ENCODE measurements around the gene JAZF1.

Gene JAZF1

GRCh38 chr7:28181416-28181815 is 821 bp upstream of the JAZF1 start:
- Histone ChIP-seq H3K4me3 (ENCODE audit: insufficient read length, low read depth) (no peak overlapping the region), H3K4me1 (ENCODE audit: insufficient read depth, insufficient read length) (peaks cover 3% of the 10 kb centered on the region), H3K9ac (ENCODE audit: insufficient read length, low read depth) (no peak overlapping the region), H3K36me3 (ENCODE audit: insufficient read depth, insufficient read length, low read length) (no peaks in the 10 kb centered on the region), H3K27me3 (ENCODE audit: insufficient read depth, insufficient read length) (peaks cover 30% of the 10 kb centered on the region), H3K9me3 (ENCODE audit: insufficient read depth, low read length) (no peaks in the 10 kb centered on the region)
- DNase-seq (ENCODE audit: low read depth, low spot score), result no peak
- TF ChIP-seq YY1 (IDR thresholded peaks at IDR 0.05; ENCODE audit: insufficient read depth, insufficient read length), result no peak
- no peak for TF ChIP-seq ZNF274 (IDR thresholded peaks at IDR 0.05; ENCODE audit: low read depth, low read length)
- no peak for TF ChIP-seq SUZ12 (IDR thresholded peaks at IDR 0.05; ENCODE audit: extremely low read depth, insufficient read depth, insufficient read length)

- DNase-seq (ENCODE audit: low read depth, low spot score), result no peak
- no peaks in the 10 kb centered on the region for H3K36me3 ChIP-seq (ENCODE audit: insufficient read depth, insufficient read length, low read length)
- peaks cover 30% of the 10 kb centered on the region for H3K27me3 ChIP-seq (ENCODE audit: insufficient read depth, insufficient read length)
- peaks cover 7% of the 10 kb centered on the region for H3K4me1 ChIP-seq (ENCODE audit: insufficient read depth, insufficient read length)
- no peaks in the 10 kb centered on the region for H3K9me3 ChIP-seq (ENCODE audit: insufficient read depth, low read length)
- no peak for TF ChIP-seq YY1 (IDR thresholded peaks at IDR 0.05; ENCODE audit: insufficient read depth, insufficient read length)
- TF ChIP-seq ZNF274 (IDR thresholded peaks at IDR 0.05; ENCODE audit: low read depth, low read length), result no peak
- TF ChIP-seq SUZ12 (IDR thresholded peaks at IDR 0.05; ENCODE audit: extremely low read depth, insufficient read depth, insufficient read length), result no peak
- peak overlapping the region; percentile 42 for H3K4me3 ChIP-seq (ENCODE audit: insufficient read length, low read depth)
- H3K9ac ChIP-seq (ENCODE audit: insufficient read length, low read depth), result no peak overlapping the region
These were observed 598 bp downstream of the JAZF1 start for GRCh38 chr7:28180031-28180363.

- Histone ChIP-seq H3K27me3 (ENCODE audit: insufficient read depth, insufficient read length) (peaks cover 30% of the 10 kb centered on the region), H3K9ac (ENCODE audit: insufficient read length, low read depth) (peak overlapping the region; percentile 54), H3K9me3 (ENCODE audit: insufficient read depth, low read length) (no peaks in the 10 kb centered on the region), H3K4me1 (ENCODE audit: insufficient read depth, insufficient read length) (peaks cover 7% of the 10 kb centered on the region), H3K4me3 (ENCODE audit: insufficient read length, low read depth) (peak overlapping the region; percentile 46), H3K36me3 (ENCODE audit: insufficient read depth, insufficient read length, low read length) (no peaks in the 10 kb centered on the region)
- TF ChIP-seq YY1 (IDR thresholded peaks at IDR 0.05; ENCODE audit: insufficient read depth, insufficient read length) (no peak), SUZ12 (IDR thresholded peaks at IDR 0.05; ENCODE audit: extremely low read depth, insufficient read depth, insufficient read length) (no peak), ZNF274 (IDR thresholded peaks at IDR 0.05; ENCODE audit: low read depth, low read length) (no peak)
- peak; percentile 36 for DNase-seq (ENCODE audit: low read depth, low spot score)
These were observed 1.2 kb downstream of the JAZF1 start for GRCh38 chr7:28179120-28180030.

GRCh38 chr7:28178599-28178998 is 2.0 kb downstream of the JAZF1 start:
- no peak overlapping the region for H3K9ac ChIP-seq (ENCODE audit: insufficient read length, low read depth)
- peaks cover 7% of the 10 kb centered on the region for H3K4me1 ChIP-seq (ENCODE audit: insufficient read depth, insufficient read length)
- H3K27me3 ChIP-seq (ENCODE audit: insufficient read depth, insufficient read length), result peaks cover 27% of the 10 kb centered on the region
- no peak for DNase-seq (ENCODE audit: low read depth, low spot score)
- no peak for TF ChIP-seq ZNF274 (IDR thresholded peaks at IDR 0.05; ENCODE audit: low read depth, low read length)
- no peak for TF ChIP-seq YY1 (IDR thresholded peaks at IDR 0.05; ENCODE audit: insufficient read depth, insufficient read length)
- TF ChIP-seq SUZ12 (IDR thresholded peaks at IDR 0.05; ENCODE audit: extremely low read depth, insufficient read depth, insufficient read length), result no peak
- H3K4me3 ChIP-seq (ENCODE audit: insufficient read length, low read depth), result no peak overlapping the region
- H3K36me3 ChIP-seq (ENCODE audit: insufficient read depth, insufficient read length, low read length), result no peaks in the 10 kb centered on the region
- no peaks in the 10 kb centered on the region for H3K9me3 ChIP-seq (ENCODE audit: insufficient read depth, low read length)

GRCh38 chr7:28177836-28178235 is 2.8 kb downstream of the JAZF1 start:
- peaks cover 9% of the 10 kb centered on the region for H3K4me1 ChIP-seq (ENCODE audit: insufficient read depth, insufficient read length)
- no peak for DNase-seq (ENCODE audit: low read depth, low spot score)

GRCh38 chr7:28176645-28177044 is 4.0 kb downstream of the JAZF1 start:
- Histone ChIP-seq H3K9me3 (ENCODE audit: insufficient read depth, low read length) (no peaks in the 10 kb centered on the region), H3K36me3 (ENCODE audit: insufficient read depth, insufficient read length, low read length) (no peaks in the 10 kb centered on the region), H3K4me3 (ENCODE audit: insufficient read length, low read depth) (no peak overlapping the region), H3K9ac (ENCODE audit: insufficient read length, low read depth) (no peak overlapping the region), H3K4me1 (ENCODE audit: insufficient read depth, insufficient read length) (peaks cover 6% of the 10 kb centered on the region), H3K27me3 (ENCODE audit: insufficient read depth, insufficient read length) (peaks cover 18% of the 10 kb centered on the region)
- TF ChIP-seq YY1 (IDR thresholded peaks at IDR 0.05; ENCODE audit: insufficient read depth, insufficient read length) (no peak), ZNF274 (IDR thresholded peaks at IDR 0.05; ENCODE audit: low read depth, low read length) (no peak), SUZ12 (IDR thresholded peaks at IDR 0.05; ENCODE audit: extremely low read depth, insufficient read depth, insufficient read length) (no peak)
- DNase-seq (ENCODE audit: low read depth, low spot score), result no peak

More at GRCh38 chr7:28177836-28178235, 2.8 kb downstream of the JAZF1 start:
- Histone ChIP-seq H3K4me3 (ENCODE audit: insufficient read length, low read depth) (no peak overlapping the region), H3K9ac (ENCODE audit: insufficient read length, low read depth) (no peak overlapping the region), H3K27me3 (ENCODE audit: insufficient read depth, insufficient read length) (peaks cover 22% of the 10 kb centered on the region), H3K36me3 (ENCODE audit: insufficient read depth, insufficient read length, low read length) (no peaks in the 10 kb centered on the region), H3K9me3 (ENCODE audit: insufficient read depth, low read length) (no peaks in the 10 kb centered on the region)
- TF ChIP-seq SUZ12 (IDR thresholded peaks at IDR 0.05; ENCODE audit: extremely low read depth, insufficient read depth, insufficient read length), result no peak
- no peak for TF ChIP-seq ZNF274 (IDR thresholded peaks at IDR 0.05; ENCODE audit: low read depth, low read length)
- TF ChIP-seq YY1 (IDR thresholded peaks at IDR 0.05; ENCODE audit: insufficient read depth, insufficient read length), result no peak

GRCh38 chr7:28176174-28176573 is 4.4 kb downstream of the JAZF1 start:
- TF ChIP-seq ZNF274 (IDR thresholded peaks at IDR 0.05; ENCODE audit: low read depth, low read length), result no peak
- TF ChIP-seq SUZ12 (IDR thresholded peaks at IDR 0.05; ENCODE audit: extremely low read depth, insufficient read depth, insufficient read length), result no peak
- TF ChIP-seq YY1 (IDR thresholded peaks at IDR 0.05; ENCODE audit: insufficient read depth, insufficient read length), result no peak
- no peak for DNase-seq (ENCODE audit: low read depth, low spot score)
- no peaks in the 10 kb centered on the region for H3K9me3 ChIP-seq (ENCODE audit: insufficient read depth, low read length)
- peaks cover 14% of the 10 kb centered on the region for H3K27me3 ChIP-seq (ENCODE audit: insufficient read depth, insufficient read length)
- no peaks in the 10 kb centered on the region for H3K36me3 ChIP-seq (ENCODE audit: insufficient read depth, insufficient read length, low read length)
- peaks cover 6% of the 10 kb centered on the region for H3K4me1 ChIP-seq (ENCODE audit: insufficient read depth, insufficient read length)
- H3K9ac ChIP-seq (ENCODE audit: insufficient read length, low read depth), result no peak overlapping the region
- no peak overlapping the region for H3K4me3 ChIP-seq (ENCODE audit: insufficient read length, low read depth)
